ENCODE data around the gene TMEM63C.

DNA sequence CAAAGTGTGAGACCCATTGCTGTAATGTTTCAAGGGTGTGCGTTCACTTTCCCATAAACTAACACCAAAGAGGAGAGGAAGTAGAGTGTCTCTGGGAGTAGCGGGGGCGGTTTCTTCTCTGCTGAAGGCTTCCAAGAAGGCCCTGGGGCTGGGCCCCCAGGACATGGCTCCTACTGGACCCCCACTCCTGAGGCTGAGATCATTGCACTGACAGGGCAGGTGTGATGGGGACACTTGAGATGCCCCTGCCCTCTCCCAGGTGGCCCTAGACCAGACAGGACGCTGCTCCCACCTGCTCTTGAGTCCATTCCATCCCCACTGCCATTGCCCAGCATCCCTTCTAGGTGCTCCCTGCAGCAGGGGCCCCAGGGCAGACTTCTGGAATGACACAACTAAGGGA is 20.1 kb downstream of the TMEM63C start:
- TF ChIP-seq, protein P1, sequence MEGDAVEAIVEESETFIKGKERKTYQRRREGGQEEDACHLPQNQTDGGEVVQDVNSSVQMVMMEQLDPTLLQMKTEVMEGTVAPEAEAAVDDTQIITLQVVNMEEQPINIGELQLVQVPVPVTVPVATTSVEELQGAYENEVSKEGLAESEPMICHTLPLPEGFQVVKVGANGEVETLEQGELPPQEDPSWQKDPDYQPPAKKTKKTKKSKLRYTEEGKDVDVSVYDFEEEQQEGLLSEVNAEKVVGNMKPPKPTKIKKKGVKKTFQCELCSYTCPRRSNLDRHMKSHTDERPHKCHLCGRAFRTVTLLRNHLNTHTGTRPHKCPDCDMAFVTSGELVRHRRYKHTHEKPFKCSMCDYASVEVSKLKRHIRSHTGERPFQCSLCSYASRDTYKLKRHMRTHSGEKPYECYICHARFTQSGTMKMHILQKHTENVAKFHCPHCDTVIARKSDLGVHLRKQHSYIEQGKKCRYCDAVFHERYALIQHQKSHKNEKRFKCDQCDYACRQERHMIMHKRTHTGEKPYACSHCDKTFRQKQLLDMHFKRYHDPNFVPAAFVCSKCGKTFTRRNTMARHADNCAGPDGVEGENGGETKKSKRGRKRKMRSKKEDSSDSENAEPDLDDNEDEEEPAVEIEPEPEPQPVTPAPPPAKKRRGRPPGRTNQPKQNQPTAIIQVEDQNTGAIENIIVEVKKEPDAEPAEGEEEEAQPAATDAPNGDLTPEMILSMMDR (IDR thresholded peaks at IDR 0.05) = no peak
- TF ChIP-seq POLR2A (IDR thresholded peaks at IDR 0.05) = no peak
- TF ChIP-seq POLR2AphosphoS5 (IDR thresholded peaks at IDR 0.05) = no peak
